Esophagus (tissue), 2 donors: ENCODE data around the gene COL1A2. TPM values are rescaled to one million over a fixed set of nuclear protein-coding genes. Genes with fewer than 3 reads are reported as not detected.

ENCODE experiments used
- H3K27ac ChIP-seq, 2 donors: one replicate each; pipeline ENCODE4 v1.5.1; 2013; ENCODE audit warnings: low read depth in 2 of 2, mild to moderate bottlenecking in 2 of 2, inconsistent platforms in 1 of 2, low read length in 1 of 2, moderate library complexity in 1 of 2
- H3K27me3 ChIP-seq, 2 donors: one replicate each; pipeline ENCODE4 v1.6.1; 2013; ENCODE audit warnings: low read length in 2 of 2, control low read depth in 1 of 2, mild to moderate bottlenecking in 1 of 2; ENCODE audit not compliant: insufficient read depth in 2 of 2, control insufficient read depth in 1 of 2
- H3K36me3 ChIP-seq, 2 donors: one replicate each; pipeline ENCODE4 v1.6.1; 2013; ENCODE audit warnings: low read length in 1 of 2; ENCODE audit not compliant: control insufficient read depth in 2 of 2, insufficient read depth in 2 of 2
- H3K4me1 ChIP-seq, 2 donors: one replicate each; pipeline ENCODE4 v1.6.1; 2013; ENCODE audit warnings: low read length in 1 of 2; ENCODE audit not compliant: control insufficient read depth in 2 of 2, insufficient read depth in 2 of 2
- H3K4me3 ChIP-seq, 2 donors: one replicate each; pipeline ENCODE4 v1.5.1; 2013; ENCODE audit warnings: low read length in 2 of 2, mild to moderate bottlenecking in 2 of 2, low read depth in 1 of 2, moderate library complexity in 1 of 2
- H3K9me3 ChIP-seq, 2 donors: one replicate each; pipeline ENCODE4 v1.6.1; 2013; ENCODE audit warnings: mild to moderate bottlenecking in 2 of 2, low read depth in 1 of 2, low read length in 1 of 2, moderate library complexity in 1 of 2; ENCODE audit not compliant: control insufficient read depth in 2 of 2, insufficient read depth in 1 of 2
- WGBS, 2 donors: extraction: QIAGEN DNeasy Blood & Tissue Kit; methylation state at CpG; one replicate each; pipeline ENCODE4 v1.1.7; 2013; 5-methylcytosine and 5-hydroxymethylcytosine counted together
- polyA plus RNA-seq, 2 donors: library from polyadenylated mRNA; stranded (reverse); fragments of 200-250 nt; gene quantifications; one replicate each; pipeline ENCODE4 v1.2.3, GENCODE V29; 2013
- donor health status: healthy with polysubstance abuse.
- donor health status: Bipolar disorder and iron deficiency.

COL1A2 gene
- polyA plus RNA-seq, 2 donors, result 13.4 to 26.4 TPM

DNA sequence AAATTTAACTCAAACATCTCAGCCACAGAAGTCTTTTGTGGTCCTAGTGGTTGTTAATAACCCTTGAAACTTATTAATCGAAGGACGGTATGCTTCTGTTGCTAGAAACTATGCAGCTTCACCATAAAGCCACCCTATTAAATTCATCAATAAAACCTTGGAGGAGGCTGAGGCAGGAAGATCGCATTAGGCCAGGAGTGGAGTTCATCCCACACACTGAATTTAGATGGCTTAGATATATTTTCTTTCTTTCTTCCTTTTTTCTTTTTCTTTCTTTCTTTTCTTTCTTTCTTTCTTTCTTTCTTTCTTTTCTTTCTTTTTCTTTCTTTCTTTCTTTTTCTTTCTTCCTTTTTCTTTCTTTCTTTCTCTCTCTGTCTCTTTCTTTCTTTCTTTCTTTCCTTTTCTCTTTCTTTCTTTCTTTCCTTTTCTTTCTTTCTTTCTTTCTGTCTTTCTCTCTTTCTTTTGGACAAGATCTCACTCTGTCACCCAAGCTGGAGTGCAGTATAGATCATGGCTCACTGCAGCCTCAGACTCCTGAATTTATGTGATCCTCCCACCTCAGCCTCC lies 84.0 kb downstream of the COL1A2 start:
- 82 to 96% methylated on average over 3 of the region's 3 CpGs for WGBS, 2 donors
- no peak overlapping the region for H3K4me3 ChIP-seq
- no peaks in the 10 kb centered on the region for H3K9me3 ChIP-seq
- H3K27me3 ChIP-seq, result no peaks in the 10 kb centered on the region
- H3K4me1 ChIP-seq, result no peaks in the 10 kb centered on the region
- H3K27ac ChIP-seq, result no peak overlapping the region
- no peaks in the 10 kb centered on the region for H3K36me3 ChIP-seq

Other genes starting within 250 kb of the COL1A2 start
- gene CASD1, start 114.9 kb downstream of the COL1A2 start, polyA plus RNA-seq, result 1 to 10 TPM; 3.9 to 5.7 TPM